ENCODE measurements around the gene RBM17. TPM values are rescaled to one million over a fixed set of nuclear protein-coding genes. Genes with fewer than 3 reads are reported as not detected.

Gene RBM17
- total RNA-seq, 6 experiments from 2014 or later = 11.9 to 40.6 (median 28.1) TPM

GRCh38 chr10:6161921-6162320 lies 73.1 kb downstream of the RBM17 start:
- Histone ChIP-seq H3K4me3 (no peak overlapping the region), H3K4me1 (peaks cover 0 to 11% (median 0%) of the 10 kb centered on the region in 4 donors), H3K27me3 (no peaks in the 10 kb centered on the region), H3K27ac (no peak overlapping the region), H3K36me3 (peaks cover 0 to 1% (median 0%) of the 10 kb centered on the region in 4 donors), H3K9me3 (no peaks in the 10 kb centered on the region)
- DNase-seq = no peak
- WGBS (ENCODE audit: insufficient coverage, low coverage, low lambda C conversion rate, missing lambda C conversion rate) = 56% methylated on average over 3 of the region's 3 CpGs
- no peak for ATAC-seq
- TF ChIP-seq, protein P1, sequence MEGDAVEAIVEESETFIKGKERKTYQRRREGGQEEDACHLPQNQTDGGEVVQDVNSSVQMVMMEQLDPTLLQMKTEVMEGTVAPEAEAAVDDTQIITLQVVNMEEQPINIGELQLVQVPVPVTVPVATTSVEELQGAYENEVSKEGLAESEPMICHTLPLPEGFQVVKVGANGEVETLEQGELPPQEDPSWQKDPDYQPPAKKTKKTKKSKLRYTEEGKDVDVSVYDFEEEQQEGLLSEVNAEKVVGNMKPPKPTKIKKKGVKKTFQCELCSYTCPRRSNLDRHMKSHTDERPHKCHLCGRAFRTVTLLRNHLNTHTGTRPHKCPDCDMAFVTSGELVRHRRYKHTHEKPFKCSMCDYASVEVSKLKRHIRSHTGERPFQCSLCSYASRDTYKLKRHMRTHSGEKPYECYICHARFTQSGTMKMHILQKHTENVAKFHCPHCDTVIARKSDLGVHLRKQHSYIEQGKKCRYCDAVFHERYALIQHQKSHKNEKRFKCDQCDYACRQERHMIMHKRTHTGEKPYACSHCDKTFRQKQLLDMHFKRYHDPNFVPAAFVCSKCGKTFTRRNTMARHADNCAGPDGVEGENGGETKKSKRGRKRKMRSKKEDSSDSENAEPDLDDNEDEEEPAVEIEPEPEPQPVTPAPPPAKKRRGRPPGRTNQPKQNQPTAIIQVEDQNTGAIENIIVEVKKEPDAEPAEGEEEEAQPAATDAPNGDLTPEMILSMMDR (IDR thresholded peaks at IDR 0.05) = no peak
- TF ChIP-seq POLR2A (IDR thresholded peaks at IDR 0.05) = no peak
- intact Hi-C loops (cut with DNase I) = no loop called here

- Histone ChIP-seq H3K4me1 (peaks cover 0 to 11% (median 0%) of the 10 kb centered on the region in 4 donors), H3K4me3 (peak overlapping the region; percentile 74 to 98 (median 77)), H3K27ac (peak overlapping the region; percentile 75 to 98 (median 76)), H3K36me3 (peaks cover 0 to 6% (median 0%) of the 10 kb centered on the region in 4 donors), H3K27me3 (no peaks in the 10 kb centered on the region), H3K9me3 (no peaks in the 10 kb centered on the region)
- intact Hi-C loops (cut with DNase I) = no loop called here
- no peak for ATAC-seq
- WGBS (ENCODE audit: insufficient coverage, low coverage, low lambda C conversion rate, missing lambda C conversion rate) = 47% methylated on average over 11 of the region's 12 CpGs
- DNase-seq = no peak
- TF ChIP-seq, protein P1 (IDR thresholded peaks at IDR 0.05) = no peak
- no peak for TF ChIP-seq POLR2A (IDR thresholded peaks at IDR 0.05)
Observed at GRCh38 chr10:6162589-6163356, 73.9 kb downstream of the RBM17 start.

DNA sequence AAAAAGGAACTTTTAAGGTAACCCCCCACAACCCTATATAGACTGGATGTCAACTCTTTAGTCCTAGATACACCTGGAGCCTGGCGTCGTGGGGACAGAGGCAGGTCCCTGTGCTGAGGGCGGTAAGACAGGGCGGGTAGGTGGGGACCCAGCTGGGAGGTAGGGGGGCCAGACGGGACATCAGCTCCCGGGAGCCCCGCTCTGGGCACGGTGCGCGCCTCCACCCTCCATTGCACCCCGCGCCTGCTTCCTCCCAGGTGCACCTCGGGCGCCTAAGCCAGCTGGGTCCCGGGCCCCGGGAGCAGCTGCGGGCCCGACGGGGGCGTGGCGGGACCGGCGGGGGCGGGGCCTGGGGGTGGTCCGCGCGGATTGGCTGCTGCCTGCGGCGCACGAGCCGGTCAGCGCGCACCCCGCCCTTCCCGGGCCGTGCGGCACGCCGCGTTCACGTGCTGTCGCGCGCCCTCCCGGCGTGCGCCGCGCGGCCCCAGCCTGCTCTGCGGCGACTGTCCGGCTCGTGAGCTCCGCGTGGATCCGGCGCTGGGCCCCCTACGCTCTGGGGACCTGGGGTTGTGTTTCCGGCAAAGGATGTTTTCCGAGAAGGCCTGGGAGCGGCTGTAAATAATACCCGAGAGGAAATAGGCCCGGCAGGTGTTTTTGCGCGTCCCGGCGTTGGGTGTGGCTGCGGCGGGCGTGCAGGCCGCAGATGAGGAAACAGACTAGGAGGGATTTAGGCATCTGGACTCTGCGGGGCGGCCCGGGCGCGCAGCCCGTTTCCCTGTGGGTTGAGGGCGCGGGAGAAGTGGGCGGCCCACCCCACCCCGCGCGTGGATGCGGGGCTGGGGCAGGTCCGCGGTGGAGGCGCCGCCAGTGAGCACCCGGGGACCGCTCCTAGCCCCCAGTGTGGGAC lies 74.8 kb downstream of the RBM17 start:
- intact Hi-C loops (cut with DNase I) = no loop called here

More for the DNA sequence above, 74.8 kb downstream of the RBM17 start:
- peak; percentile 92 to 93 (median 93) for DNase-seq
- peak; percentile 94 to 99 (median 98) for ATAC-seq
- Histone ChIP-seq H3K4me1 (peaks cover 0 to 11% (median 0%) of the 10 kb centered on the region in 4 donors), H3K27me3 (no peaks in the 10 kb centered on the region), H3K9me3 (no peaks in the 10 kb centered on the region), H3K36me3 (peaks cover 0 to 6% (median 0%) of the 10 kb centered on the region in 4 donors), H3K27ac (peak overlapping the region; percentile 76 to 98 (median 89)), H3K4me3 (peak overlapping the region; percentile 74 to 98 (median 77))
- 4% methylated on average over 5 of the region's 91 CpGs for WGBS (ENCODE audit: insufficient coverage, low coverage, low lambda C conversion rate, missing lambda C conversion rate)
- peak; percentile 67 for TF ChIP-seq POLR2A (IDR thresholded peaks at IDR 0.05)
- TF ChIP-seq, protein P1 (IDR thresholded peaks at IDR 0.05) = no peak
